Heart left ventricle (tissue), 16 donors: ENCODE data around the gene CASP9. TPM values are rescaled to one million over a fixed set of nuclear protein-coding genes. Genes with fewer than 3 reads are reported as not detected.

Experiments
- ATAC-seq, 4 donors: fragments of 200-7000 bp; cut with Tn5 transposase; one replicate each; pipeline ENCODE4 v1.9.1; 2020 to 2022; ENCODE audit warnings: moderate library complexity in 4 of 4, mild to moderate bottlenecking in 3 of 4, moderate number of reproducible peaks in 1 of 4
- DNase-seq, 5 donors: peaks; one replicate each; pipeline ENCODE4 v3.0.0-alpha.2; 2020
- H3K27ac ChIP-seq, 12 donors: fragments of 200-600 bp; sonication (generic) in 4 of 12; one replicate each; pipeline versions ENCODE4 v1.5.0 to v1.8.0; 2016 to 2022; ENCODE audit warnings: mild to moderate bottlenecking in 2 of 12
- H3K27me3 ChIP-seq, 9 donors: fragments of 200-600 bp; sonication (generic) in 2 of 9; one replicate each; pipeline versions ENCODE4 v1.5.1 to v1.8.0; 2016 to 2022; ENCODE audit warnings: mild to moderate bottlenecking in 3 of 9
- H3K36me3 ChIP-seq, 9 donors: fragments of 200-600 bp; sonication (generic) in 2 of 9; one replicate each; pipeline versions ENCODE4 v1.5.0 to v1.8.0; 2018 to 2022; ENCODE audit warnings: mild to moderate bottlenecking in 2 of 9
- H3K4me1 ChIP-seq, 12 donors: fragments of 200-600 bp; sonication (generic) in 4 of 12; one replicate each; pipeline versions ENCODE4 v1.5.0 to v1.8.0; 2016 to 2022; ENCODE audit warnings: mild to moderate bottlenecking in 3 of 12
- H3K4me3 ChIP-seq, 12 donors: fragments of 200-600 bp; sonication (generic) in 4 of 12; one replicate each; pipeline versions ENCODE4 v1.5.0 to v1.8.0; 2017 to 2022; ENCODE audit warnings: mild to moderate bottlenecking in 9 of 12, moderate library complexity in 4 of 12
- H3K9me3 ChIP-seq, 12 donors: fragments of 200-600 bp; sonication (generic) in 4 of 12; one replicate each; pipeline versions ENCODE4 v1.5.0 to v1.8.0; 2016 to 2022; ENCODE audit warnings: mild to moderate bottlenecking in 1 of 12
- CTCF ChIP-seq, 12 donors: fragments of 200-600 bp; sonication (generic) in 4 of 12; IDR thresholded peaks; one replicate each; pipeline versions ENCODE4 v1.5.0 to v1.8.0; 2018 to 2022; ENCODE audit warnings: antibody characterized with exemption in 12 of 12, mild to moderate bottlenecking in 5 of 12
- POLR2A ChIP-seq, 2 donors: fragments of 450-650 bp; IDR thresholded peaks; one replicate each; pipeline ENCODE4 v1.6.1; 2017; ENCODE audit warnings: antibody characterized with exemption in 2 of 2, mild to moderate bottlenecking in 2 of 2, moderate library complexity in 2 of 2
- WGBS, 4 donors: extraction: QIAGEN DNeasy Blood & Tissue Kit in 2 of 4; methylation state at CpG; one replicate each; pipeline versions ENCODE4 v1.1.5 to v1.1.7; 2013 to 2018; 5-methylcytosine and 5-hydroxymethylcytosine counted together
- intact Hi-C, 10 donors: fragments of 100-400 bp; cut with DNase I; formaldehyde crosslinking; loops; one replicate each; pipeline versions ENCODE4 v1.11.1 to v1.14.2; 2022
- polyA plus RNA-seq, 2 donors: library from polyadenylated mRNA; stranded (reverse); fragments of 200-250 nt; gene quantifications; one replicate each; pipeline ENCODE4 v1.2.3, GENCODE V29; 2013
- total RNA-seq, 9 donors: library from RNA; depleted of rRNA in 2 of 9; stranded (reverse); fragments of >200 nt in 2 of 9; fragmentation: NEBNext Ultra II Directional in 3 of 9; extraction: Animal tissue kit (Norgen Biotek cat#: 25700) in 3 of 9; gene quantifications; one replicate each; pipeline versions ENCODE4 v1.1.0 to v1.2.4, GENCODE V29; 2016 to 2023
- donor health status: ischemic (EF 13 %, LVEDD 7.1; RV severe dilation, severe dysfunction).
- donor health status: healthy with polysubstance abuse.
- donor health status: DM: no; HTN: yes; CAD: no.
- donor health status: DM: no; HTN: no; CAD: no.
- donor health status: ischemic (EF 25% LVEDD 6.9; RV normal size, moderate dysfunction).
- donor health status: ischemic (EF 25% LVEDD 5.7; RV mildly dilated, moderate dysfunction).
- donor health status: healthy.
- donor health status: DM: yes; HTN: yes; CAD: no.
- donor health status: ischemic (EF 35%, LVEDD 5.7; RV mildly dilated, moderate dysfunction).
- donor health status: nonischemic (EF 11% LVEDD 7.7; RV severe dilation, severe dysfunction).
- donor health status: DM: yes; HTN: yes; CAD: no.
- donor health status: PGD.
- donor health status: ischemic (EF 29% LVEDD 5.4; RV normal size, mild dysfunction).
- donor health status: nonischemic (EF 23%, LVEDD 6.1; RV moderate dilation, normal function).

The CASP9 gene
- total and polyA plus RNA-seq, 11 donors: 8.6 to 16.9 (median 11.8) TPM

GRCh38 chr1:15557008-15557407 is 33.0 kb upstream of the CASP9 start:
- H3K27ac ChIP-seq: no peak overlapping the region
- no peaks in the 10 kb centered on the region for H3K4me1 ChIP-seq
- DNase-seq (no peak), ATAC-seq (no peak)
- no peak overlapping the region for H3K4me3 ChIP-seq
- H3K27me3 ChIP-seq: no peaks in the 10 kb centered on the region
- intact Hi-C loops: no loop called here
- H3K36me3 ChIP-seq: peaks cover 0 to 55% (median 45%) of the 10 kb centered on the region in 9 donors
- no peaks in the 10 kb centered on the region for H3K9me3 ChIP-seq
- TF ChIP-seq CTCF (IDR thresholded peaks at IDR 0.05): no peak
- 80 to 89% (median 85%) methylated on average over 2 of the region's 2 CpGs for WGBS, 4 donors

GRCh38 chr1:15550573-15550972 is 26.6 kb upstream of the CASP9 start:
- Histone ChIP-seq H3K4me1 (no peaks in the 10 kb centered on the region), H3K27me3 (no peaks in the 10 kb centered on the region), H3K9me3 (no peaks in the 10 kb centered on the region), H3K4me3 (no peak overlapping the region), H3K36me3 (peaks cover 0 to 79% (median 61%) of the 10 kb centered on the region in 9 donors), H3K27ac (no peak overlapping the region)
- intact Hi-C loops: no loop called here
- WGBS, 4 donors: 67 to 74% (median 72%) methylated on average over 6 of the region's 6 CpGs
- no peak for DNase-seq
- ATAC-seq: peak in 1 of 4 donors; percentile 42
- no peak for TF ChIP-seq CTCF (IDR thresholded peaks at IDR 0.05)
- no peak for TF ChIP-seq POLR2A (IDR thresholded peaks at IDR 0.05)

- ATAC-seq: no peak
These were observed 22.6 kb upstream of the CASP9 start for GRCh38 chr1:15546641-15547040.

More at GRCh38 chr1:15546641-15547040, 22.6 kb upstream of the CASP9 start:
- no peak for DNase-seq
- Histone ChIP-seq H3K4me1 (no peaks in the 10 kb centered on the region), H3K4me3 (no peak overlapping the region), H3K9me3 (no peaks in the 10 kb centered on the region), H3K27me3 (no peaks in the 10 kb centered on the region), H3K36me3 (peaks cover 0 to 92% (median 87%) of the 10 kb centered on the region in 9 donors), H3K27ac (no peak overlapping the region)
- intact Hi-C loops: no loop called here
- TF ChIP-seq POLR2A (IDR thresholded peaks at IDR 0.05) (no peak), CTCF (IDR thresholded peaks at IDR 0.05) (no peak)
- WGBS, 4 donors: 90 to 98% (median 92%) methylated on average over 2 of the region's 2 CpGs
